HG02870 (cell line): ENCODE measurements around the gene H19.

Source experiments
- ATAC-seq: cut with Tn5 transposase; IDR thresholded peaks from one replicate; pipeline ENCODE4 v1.9.1; 2021; ENCODE audit warnings: mild to moderate bottlenecking, moderate library complexity; ENCODE audit not compliant: unreplicated experiment

The H19 gene

GRCh38 chr11:1987024-1987423 is 10.6 kb downstream of the H19 start:
- ATAC-seq: no peak

GRCh38 chr11:1983601-1983961 is 14.1 kb downstream of the H19 start:
- ATAC-seq: no peak

DNA sequence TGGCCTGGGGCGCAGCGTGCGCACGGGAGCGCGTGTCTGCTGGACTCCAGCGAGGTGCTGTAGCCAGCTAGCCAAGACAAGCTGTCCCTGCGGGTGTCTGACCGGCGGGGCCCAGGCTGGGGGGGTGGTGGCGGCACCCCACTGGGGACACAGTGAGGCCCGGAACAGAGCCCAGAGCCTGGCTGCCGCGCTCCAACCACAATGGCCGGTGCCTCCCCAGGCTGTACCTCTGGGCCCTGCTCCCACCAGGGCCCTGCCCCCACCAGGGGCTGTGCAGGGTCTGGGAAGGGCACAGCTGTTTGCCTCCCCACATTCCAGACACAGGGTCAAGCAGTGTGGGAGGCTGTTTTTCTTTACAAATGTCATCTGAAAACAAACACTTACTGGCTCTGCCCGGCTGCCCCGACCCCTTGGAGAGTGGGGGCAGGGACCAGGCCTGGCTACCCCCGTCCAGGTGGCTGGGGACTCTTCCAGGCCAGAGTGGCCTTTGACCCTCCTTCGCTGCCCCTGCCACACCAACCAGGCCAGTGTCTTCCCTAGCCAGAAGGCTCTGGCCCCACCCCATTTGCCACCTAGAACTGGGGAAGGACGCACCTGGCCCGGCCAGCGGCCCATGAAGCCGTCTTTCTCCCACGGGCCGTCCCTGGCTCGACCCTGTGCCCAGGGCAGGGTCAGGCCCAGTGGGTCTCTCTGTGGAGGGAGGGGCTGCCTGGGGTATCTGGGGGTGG is 14.6 kb downstream of the H19 start:
- no peak for ATAC-seq

DNA sequence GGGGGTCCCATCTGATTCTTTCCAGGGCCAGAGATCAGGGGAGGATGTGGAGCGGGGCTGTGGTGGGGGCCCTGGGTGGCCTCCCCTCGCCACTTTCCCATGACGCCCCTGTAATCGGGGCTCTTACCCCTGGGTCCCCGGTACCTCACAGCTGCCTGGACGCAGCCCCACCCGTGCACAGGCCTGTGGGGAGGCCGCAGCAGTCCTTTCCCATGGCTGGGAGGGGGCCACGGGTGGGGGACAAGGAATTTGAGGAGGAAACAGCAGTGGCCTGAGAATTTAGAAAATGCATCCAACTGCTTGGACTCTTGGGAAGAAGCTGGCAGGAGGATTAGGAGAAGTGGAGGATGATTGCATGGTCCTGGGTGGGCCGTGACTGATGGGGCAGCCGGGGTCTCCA is 18.0 kb downstream of the H19 start:
- no peak for ATAC-seq

GRCh38 chr11:1978720-1979473 is 18.7 kb downstream of the H19 start:
- no peak for ATAC-seq

DNA sequence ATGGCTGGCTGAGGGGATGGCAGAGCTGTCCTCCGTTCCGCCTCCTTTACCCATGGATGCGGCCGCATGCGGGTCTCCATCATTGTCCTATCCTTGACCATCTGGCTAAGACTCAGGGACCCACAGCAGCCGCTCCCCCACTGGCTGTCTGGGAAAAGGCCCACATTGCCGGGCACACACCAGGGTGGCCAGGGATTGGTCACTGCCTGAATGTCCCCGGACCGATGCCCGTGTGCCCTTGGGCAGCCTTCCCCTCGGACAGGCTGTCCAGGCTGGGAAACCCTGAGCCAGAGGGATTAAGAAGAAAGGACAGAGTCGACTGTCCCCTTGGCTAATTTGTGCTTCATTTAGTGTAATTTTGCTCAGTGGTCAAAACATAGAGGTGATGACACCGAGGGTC is 22.5 kb downstream of the H19 start:
- ATAC-seq: no peak

DNA sequence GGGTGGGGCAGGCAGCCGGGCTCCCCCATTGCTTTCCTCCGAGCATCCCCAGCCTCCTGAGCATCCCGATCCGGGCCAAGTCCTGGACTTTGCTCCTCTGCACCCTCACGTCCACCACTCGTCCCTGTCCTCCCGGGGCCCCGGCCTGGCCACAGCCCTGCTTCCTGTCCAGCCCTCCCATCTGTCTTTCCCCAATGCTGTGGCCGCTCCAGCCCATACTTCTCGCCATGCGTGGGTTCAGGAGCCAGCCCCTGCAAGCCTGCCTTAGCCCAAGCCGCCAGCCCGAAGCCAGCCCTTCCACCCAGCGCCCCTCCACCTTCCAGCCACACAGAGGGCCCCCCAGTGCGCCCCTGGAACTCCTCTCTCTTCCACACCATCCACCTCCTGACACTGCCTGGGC is 26.7 kb downstream of the H19 start:
- no peak for ATAC-seq

DNA sequence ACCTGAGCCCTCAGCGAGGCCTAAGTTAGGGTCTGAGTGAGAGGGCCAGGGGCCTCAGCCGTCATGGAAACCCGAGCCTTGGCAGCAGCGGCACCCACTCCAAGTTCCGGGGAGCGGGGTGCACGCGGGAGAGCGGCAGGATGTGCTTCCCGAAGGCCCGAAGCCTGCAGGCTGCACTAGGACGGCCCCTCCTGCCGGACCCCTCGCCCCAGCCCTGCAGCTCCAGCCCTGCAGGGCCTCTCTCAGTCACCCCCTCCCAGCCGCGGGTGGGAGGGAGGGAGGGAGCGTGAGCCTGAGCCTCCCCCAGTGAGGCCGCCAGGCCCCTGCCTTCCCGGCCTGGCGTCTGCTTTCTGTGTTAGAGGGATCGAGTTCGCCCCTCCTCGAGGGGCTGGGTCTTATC is 27.9 kb downstream of the H19 start:
- no peak for ATAC-seq

GRCh38 chr11:1969035-1969434 is 28.6 kb downstream of the H19 start:
- no peak for ATAC-seq

GRCh38 chr11:1968454-1969002 is 29.1 kb downstream of the H19 start:
- no peak for ATAC-seq

DNA sequence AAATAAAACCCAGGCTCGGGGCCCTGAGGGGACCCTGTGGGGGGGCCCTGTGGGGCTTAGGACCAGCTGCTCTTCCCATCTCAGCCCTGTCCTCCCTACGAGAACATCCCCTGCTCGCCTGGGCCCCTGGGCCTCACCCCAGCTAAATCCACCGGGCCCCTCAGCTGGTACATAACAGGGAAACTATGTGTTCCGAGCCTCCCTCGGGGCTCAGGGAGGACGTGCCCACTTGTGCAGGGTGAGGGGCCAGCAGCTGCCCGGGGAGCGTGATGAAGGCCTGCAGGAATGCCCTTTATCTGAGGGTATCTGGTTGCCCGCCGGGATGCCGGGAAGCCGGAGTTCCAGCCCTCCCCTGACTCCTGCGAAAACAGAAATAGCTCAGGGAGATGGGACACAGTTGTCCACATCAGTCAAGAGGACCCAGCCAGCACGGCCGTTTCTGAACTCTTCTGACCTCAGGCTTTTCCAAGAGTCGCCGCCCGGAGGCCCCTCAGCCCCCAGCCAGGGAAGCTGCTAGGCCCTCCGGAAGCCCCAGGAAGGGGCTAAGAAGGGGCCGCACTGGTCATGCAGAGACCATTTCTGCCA is 29.9 kb downstream of the H19 start:
- ATAC-seq: no peak

DNA sequence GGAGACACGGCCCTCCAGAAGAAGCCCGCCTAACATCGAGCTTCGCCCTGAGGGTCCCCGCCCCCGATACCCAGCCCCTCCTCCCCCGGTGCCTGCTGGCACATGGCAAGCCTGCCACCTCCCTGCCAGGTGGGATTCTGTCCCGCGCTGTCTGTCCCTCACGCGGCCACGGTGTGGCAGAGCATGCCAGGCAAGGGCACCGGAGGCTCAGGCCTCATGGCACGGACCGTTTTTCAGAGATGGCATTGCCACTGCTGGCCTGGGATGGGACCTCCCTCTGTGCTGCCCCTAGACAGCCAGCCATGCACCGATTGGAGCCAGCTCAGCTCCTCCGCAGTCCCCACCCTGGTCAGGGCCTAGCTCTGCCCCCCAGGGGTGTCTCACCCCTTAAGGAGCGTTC is 31.1 kb downstream of the H19 start:
- no peak for ATAC-seq

DNA sequence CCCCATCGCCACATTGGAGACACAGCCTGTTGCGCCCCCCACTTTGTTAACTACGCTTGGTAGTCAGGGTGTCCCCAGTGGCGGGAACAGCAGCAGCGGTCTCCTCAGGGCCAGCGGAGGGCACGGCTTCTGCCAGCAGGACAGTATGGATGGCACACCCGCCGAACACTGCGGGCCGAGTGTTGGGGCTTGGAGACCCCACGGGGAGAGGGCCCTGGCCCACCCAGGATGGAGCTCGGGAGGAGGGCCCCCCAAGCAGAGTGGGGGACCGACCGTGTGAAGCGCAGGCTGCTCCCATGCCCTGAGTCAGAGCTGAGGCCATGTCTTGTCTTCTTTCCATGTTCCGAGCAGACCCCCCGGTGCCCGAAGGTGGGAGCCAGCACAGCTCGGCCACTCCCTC is 32.7 kb downstream of the H19 start:
- ATAC-seq: no peak

DNA sequence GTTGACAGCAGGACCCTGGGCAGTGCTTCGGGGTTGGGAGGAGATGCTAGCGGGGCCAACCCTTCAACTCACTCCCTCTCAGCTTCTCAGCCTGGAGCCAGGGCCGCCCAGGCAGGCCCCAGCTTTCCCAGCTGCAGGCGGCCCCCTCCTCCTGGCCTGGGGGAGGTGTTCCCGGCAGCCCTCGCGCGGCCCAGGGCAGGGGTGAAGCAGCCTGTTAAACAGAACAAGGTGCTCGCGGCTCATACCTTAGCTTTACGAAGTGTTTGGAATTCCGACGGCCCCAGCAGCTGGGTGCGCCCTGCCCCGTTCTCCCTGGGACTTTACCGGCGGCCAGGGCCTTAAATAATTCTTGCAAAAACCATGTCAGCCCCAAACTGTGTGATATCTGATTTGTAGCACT is 33.3 kb downstream of the H19 start:
- no peak for ATAC-seq

- ATAC-seq: no peak
Measured at GRCh38 chr11:1963864-1964263, 33.8 kb downstream of the H19 start.

- no peak for ATAC-seq
Measured at GRCh38 chr11:1959786-1960185, 37.9 kb downstream of the H19 start.

- no peak for ATAC-seq
Measured at GRCh38 chr11:1958367-1958766, 39.3 kb downstream of the H19 start.

DNA sequence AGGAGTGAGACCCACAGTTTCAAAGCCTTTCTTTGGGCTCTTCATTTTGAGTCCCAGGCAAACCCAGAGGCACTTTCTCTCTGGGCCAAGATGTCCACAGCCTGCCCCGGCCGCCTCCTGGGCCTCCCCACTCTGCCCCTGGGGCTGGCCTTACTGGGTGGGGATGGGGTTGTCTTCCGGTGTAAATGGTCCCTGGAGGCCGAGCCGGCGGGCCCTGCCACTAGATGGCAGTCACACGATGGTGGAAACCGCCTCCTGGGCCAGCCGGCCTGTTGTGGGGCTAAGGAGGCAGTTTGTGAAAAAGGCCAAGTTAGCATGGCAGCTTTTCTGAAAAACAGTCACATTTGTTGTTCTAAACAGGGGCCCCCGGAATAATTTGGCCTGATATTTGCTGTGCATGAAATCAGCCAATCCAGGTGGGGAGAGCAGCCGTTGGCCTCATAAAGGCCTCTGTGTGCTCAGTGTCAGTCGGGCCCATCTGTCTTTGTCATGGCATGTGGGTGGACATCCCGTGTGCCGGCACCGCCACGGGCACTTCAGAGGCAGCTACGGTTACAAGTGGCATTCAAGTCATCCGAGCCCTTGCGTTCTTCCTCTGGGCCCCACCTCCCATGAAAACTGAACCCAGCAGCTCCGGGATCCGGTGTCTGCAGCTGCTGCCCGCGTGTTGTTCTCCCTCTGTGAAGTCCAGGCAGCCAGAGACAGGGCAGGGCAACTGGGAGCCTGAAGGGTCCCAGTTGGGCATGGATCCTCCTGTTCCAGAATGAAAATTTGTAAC is 44.0 kb downstream of the H19 start:
- ATAC-seq: no peak

DNA sequence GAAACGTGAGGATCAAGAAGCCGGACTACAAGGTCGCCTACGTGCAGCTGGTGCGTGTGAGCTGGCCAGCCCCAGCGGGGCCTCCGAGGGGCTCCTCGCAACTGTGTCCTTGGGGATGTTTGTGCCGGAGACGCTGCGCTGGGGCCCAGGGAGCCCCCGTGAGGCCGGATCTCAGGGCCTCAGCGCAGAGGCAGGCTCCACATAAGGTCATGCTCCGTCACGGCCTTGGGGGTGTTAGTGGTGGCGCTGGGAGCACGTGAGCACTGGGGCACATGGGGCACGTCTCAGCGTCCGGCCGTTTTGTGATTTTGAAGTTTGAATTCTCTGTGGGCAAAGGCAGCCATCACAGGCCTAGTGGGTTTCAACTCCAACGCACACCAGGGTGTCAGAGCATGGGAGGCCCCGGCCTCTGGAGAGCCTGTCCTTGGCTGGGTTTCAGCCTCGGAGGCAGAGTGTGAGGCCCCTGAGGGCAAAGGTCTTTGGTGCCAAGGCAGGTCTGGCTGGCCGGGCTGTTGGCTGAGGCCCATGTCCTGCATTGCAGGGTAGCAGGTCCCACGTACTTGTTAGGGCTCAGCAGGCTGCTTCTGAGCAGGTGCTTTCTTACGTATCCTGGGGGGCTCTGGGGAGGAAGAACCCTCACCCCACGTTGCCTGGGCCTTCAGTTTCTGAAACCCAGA is 44.7 kb downstream of the H19 start:
- no peak for ATAC-seq

GRCh38 chr11:1949922-1950321 is 47.7 kb downstream of the H19 start:
- ATAC-seq: no peak

DNA sequence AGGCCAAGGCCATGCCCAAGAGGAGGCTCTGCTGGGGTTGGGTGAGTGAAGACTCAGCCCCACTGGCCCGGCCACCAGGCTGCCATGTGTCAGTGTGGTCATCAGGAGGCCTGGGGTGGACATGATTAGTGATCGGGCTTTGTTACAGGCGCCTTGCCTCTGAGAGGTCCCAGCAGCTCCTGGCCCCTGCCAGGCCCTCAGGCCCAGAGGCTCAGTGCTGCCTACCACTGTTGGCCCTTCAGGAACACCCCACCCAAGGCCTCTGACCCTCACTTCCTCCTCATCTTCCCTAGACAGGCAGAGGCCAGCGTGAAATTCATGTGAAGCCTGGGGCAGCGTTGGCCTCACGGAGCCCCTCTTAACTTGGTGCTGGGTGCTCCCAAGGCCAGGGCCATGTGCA is 48.3 kb downstream of the H19 start:
- ATAC-seq: no peak
